ENCODE data around the gene ETFRF1. TPM values are rescaled to one million over a fixed set of nuclear protein-coding genes. Genes with fewer than 3 reads are reported as not detected.

The ETFRF1 gene
- total RNA-seq, 1 experiment from 2014 or later: 8.4 TPM

- H3K27ac ChIP-seq (ENCODE audit: low read depth, low read length): no peak overlapping the region
- BruUV-seq (replicated peaks): no TSS peak
- ChIA-PET RAD21 (ENCODE audit: low non-redundant PET in 1 of 2, low total read pairs in 2 of 2, uncharacterized antibody in 2 of 2, unreplicated experiment in 2 of 2) (no interaction called here), POLR2A (no interaction called here), CTCF (no interaction called here)
- no peaks in the 10 kb centered on the region for H3K9me3 ChIP-seq (ENCODE audit: control insufficient read depth in 1 of 2, insufficient read depth in 1 of 2, low read depth in 1 of 2, low read length in 2 of 2)
- no peak overlapping the region for H3K4me3 ChIP-seq (replicated peaks in 1 of 2; ENCODE audit: low read depth in 1 of 2, low read length in 2 of 2)
- no peaks in the 10 kb centered on the region for H3K27me3 ChIP-seq (ENCODE audit: insufficient read depth, low read length)
- DNase-seq (ENCODE audit: low read depth, low spot score) (no peak), ATAC-seq (no peak)
- no peak overlapping the region for H3K4me2 ChIP-seq (ENCODE audit: low read length)
- H3K9me2 ChIP-seq (ENCODE audit: insufficient read depth): no peaks in the 10 kb centered on the region
- peaks cover under 1 to 2% of the 10 kb centered on the region in 2 experiments; a peak in 3 of 4 replicates for H3K4me1 ChIP-seq (ENCODE audit: control insufficient read depth in 1 of 2, insufficient read depth in 2 of 2, low read length in 2 of 2)
- no peak for TF ChIP-seq CEBPB (IDR thresholded peaks at IDR 0.05; ENCODE audit: low read depth)
- TF ChIP-seq SIN3A (IDR thresholded peaks at IDR 0.05; ENCODE audit: low read depth): no peak
- no peak for TF ChIP-seq ZFX (IDR thresholded peaks at IDR 0.05)
- TF ChIP-seq SRF (IDR thresholded peaks at IDR 0.05; ENCODE audit: low read depth): no peak
- TF ChIP-seq SP1 (IDR thresholded peaks at IDR 0.05; ENCODE audit: low read depth): no peak
- no peak for TF ChIP-seq CTCF (IDR thresholded peaks at IDR 0.05 in 2 of 3, conservative IDR thresholded peaks at IDR 0.05 in 1 of 3; ENCODE audit: borderline replicate concordance in 1 of 3, insufficient read depth in 1 of 3, low read depth in 2 of 3, low read length in 2 of 3)
- TF ChIP-seq ZBTB33 (IDR thresholded peaks at IDR 0.05; ENCODE audit: extremely low read depth, insufficient replicate concordance, low read length): no peak
- no peak for TF ChIP-seq MAX (IDR thresholded peaks at IDR 0.05)
- no peak for TF ChIP-seq EZH2 (IDR thresholded peaks at IDR 0.05)
- no peak for TF ChIP-seq FOSL1 (IDR thresholded peaks at IDR 0.05; ENCODE audit: low read depth)
- TF ChIP-seq ELF1 (IDR thresholded peaks at IDR 0.05; ENCODE audit: borderline replicate concordance, low read depth): no peak
- TF ChIP-seq ZNF274 (IDR thresholded peaks at IDR 0.05; ENCODE audit: low read depth, low read length): no peak
- H3K79me2 ChIP-seq (ENCODE audit: insufficient read depth, low read length): no peaks in the 10 kb centered on the region
- intact Hi-C loops (cut with micrococcal nuclease): no loop called here
- no peak overlapping the region for H3K9ac ChIP-seq (ENCODE audit: low read length)
- H2AFZ ChIP-seq (ENCODE audit: low read depth, low read length, poor library complexity, severe bottlenecking): no peak overlapping the region
- H3K36me3 ChIP-seq (ENCODE audit: control insufficient read depth in 1 of 2, insufficient read depth in 2 of 2, low read length in 2 of 2): no peaks in the 10 kb centered on the region
- H4K20me1 ChIP-seq (ENCODE audit: insufficient read depth): no peaks in the 10 kb centered on the region
Measured at GRCh38 chr12:25182765-25183164, 12.3 kb upstream of the ETFRF1 start.
